ENCODE measurements around the gene FAM20C. TPM values are rescaled to one million over a fixed set of nuclear protein-coding genes. Genes with fewer than 3 reads are reported as not detected.

FAM20C gene
- total and polyA plus RNA-seq, 2 donors (not counting 3 experiments of a cell fraction or from before 2014, with no cell fraction given) = 14.2 to 34.5 TPM

- CTCF ChIA-PET = no interaction called here
- intact Hi-C loops (cut with micrococcal nuclease) = no loop called here
Observed at GRCh38 chr7:159370-160270, 32.8 kb upstream of the FAM20C start.

DNA sequence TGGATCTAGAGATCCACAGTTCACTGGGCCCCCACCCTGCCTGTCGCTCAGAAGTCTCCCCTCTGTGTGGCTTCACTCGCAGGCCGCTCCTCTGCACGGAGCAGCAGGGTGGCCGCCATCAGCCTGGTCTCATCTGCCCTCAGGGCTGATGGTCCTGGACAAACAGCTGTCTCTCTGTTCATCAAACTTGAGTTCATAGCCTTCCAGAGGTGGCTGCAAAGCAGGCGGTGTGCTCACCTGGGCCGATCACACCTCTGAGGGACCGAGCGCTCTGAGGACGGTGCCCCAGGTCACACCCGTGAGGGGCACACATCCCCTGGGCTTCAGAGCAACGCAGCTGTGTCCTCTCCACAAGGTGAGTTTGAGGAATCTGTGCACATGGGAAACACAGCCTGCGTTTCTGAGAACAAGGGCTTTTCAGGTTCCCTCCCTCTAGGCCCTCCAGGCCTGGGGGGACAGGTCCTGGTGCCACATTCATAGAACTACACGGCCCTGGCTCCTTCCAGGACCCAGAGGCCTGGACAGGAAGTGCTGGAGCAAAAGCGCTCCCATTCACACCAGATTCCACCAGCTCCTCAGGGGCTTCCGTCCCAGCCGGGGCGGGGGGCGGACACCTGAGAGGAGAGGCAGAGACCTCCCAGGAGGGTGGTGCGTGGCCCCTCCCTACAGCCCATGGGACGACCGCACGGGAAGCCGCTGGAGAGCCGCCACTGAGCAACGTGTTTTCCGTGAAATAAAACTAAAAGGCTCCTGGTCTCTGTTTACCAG is 31.2 kb upstream of the FAM20C start:
- no peak overlapping the region for H2AFZ ChIP-seq (ENCODE audit: low read depth, low read length)
- no peaks in the 10 kb centered on the region for H3K9me3 ChIP-seq (replicated peaks; ENCODE audit: control insufficient read depth, insufficient read depth, low read length)
- no peak overlapping the region for H3K9ac ChIP-seq (replicated peaks; ENCODE audit: extremely low read depth, insufficient read depth, low read length)
- intact Hi-C loops (cut with micrococcal nuclease) (no loop called here), dilution Hi-C loops (cut with MboI; ENCODE audit: extremely low pct_ligation_motif_present, low sequenced_read_pairs) (no loop called here)
- no peaks in the 10 kb centered on the region for H3K36me3 ChIP-seq (ENCODE audit: control insufficient read depth in 2 of 2, extremely low read depth in 1 of 2, insufficient read depth in 2 of 2, low read length in 2 of 2)
- H3K27me3 ChIP-seq (ENCODE audit: control insufficient read depth in 2 of 2, insufficient read depth in 2 of 2, low read length in 2 of 2) = peaks cover 7% of the 10 kb centered on the region in 2 experiments
- H3K4me3 ChIP-seq (replicated peaks in 1 of 3; ENCODE audit: insufficient read depth in 1 of 3, low read depth in 1 of 3, low read length in 3 of 3) = no peak overlapping the region
- no peaks in the 10 kb centered on the region for H3K79me2 ChIP-seq (ENCODE audit: control insufficient read depth, insufficient read depth, low read length)
- no peak overlapping the region for H3K4me2 ChIP-seq (ENCODE audit: insufficient read depth, low read length)
- TF ChIP-seq POLR2A (IDR thresholded peaks at IDR 0.05; ENCODE audit: low read depth, low read length) = no peak
- TF ChIP-seq EZH2 (IDR thresholded peaks at IDR 0.05; ENCODE audit: borderline replicate concordance, low read depth, low read length, severe bottlenecking) = no peak
- no peak for TF ChIP-seq CTCF (IDR thresholded peaks at IDR 0.05; ENCODE audit: extremely low read depth in 1 of 2, insufficient read depth in 1 of 2, low read depth in 1 of 2, low read length in 2 of 2)
- no peak for TF ChIP-seq POLR2AphosphoS5 (IDR thresholded peaks at IDR 0.05; ENCODE audit: insufficient read depth, low read depth, low read length)
- TF ChIP-seq JUN (IDR thresholded peaks at IDR 0.05; ENCODE audit: borderline replicate concordance, insufficient read depth, insufficient read length, low read depth) = no peak
- no peak for TF ChIP-seq GATA2 (IDR thresholded peaks at IDR 0.05; ENCODE audit: insufficient read depth, insufficient read length, low read depth, low read length)
- no peak for TF ChIP-seq FOS (IDR thresholded peaks at IDR 0.05; ENCODE audit: borderline replicate concordance, insufficient read depth, low read length)
- TF ChIP-seq MYC (IDR thresholded peaks at IDR 0.05; ENCODE audit: low read depth, low read length) = no peak
- FAIRE-seq (no peak), DNase-seq (ENCODE audit: low read depth, low spot score) (no peak)
- ChIA-PET POLR2A (no interaction called here), CTCF (no interaction called here)
- BruUV-seq (replicated peaks) = no TSS peak
- no peaks in the 10 kb centered on the region for H3K4me1 ChIP-seq (ENCODE audit: control insufficient read depth, extremely low read depth, insufficient read depth, low read length)
- no peaks in the 10 kb centered on the region for H3K9me1 ChIP-seq (replicated peaks; ENCODE audit: control insufficient read depth, extremely low read depth, insufficient read depth, low read length)
- no peak overlapping the region for H3K27ac ChIP-seq (ENCODE audit: insufficient read depth, low read depth, low read length)
- H4K20me1 ChIP-seq (replicated peaks; ENCODE audit: control insufficient read depth, extremely low read depth, insufficient read depth, low read length) = no peaks in the 10 kb centered on the region

More at GRCh38 chr7:159370-160270, 32.8 kb upstream of the FAM20C start:
- peaks cover 0 to 7% of the 10 kb centered on the region in 2 experiments for H3K27me3 ChIP-seq (ENCODE audit: control insufficient read depth in 2 of 2, insufficient read depth in 2 of 2, low read length in 2 of 2)
- no peak overlapping the region for H3K9ac ChIP-seq (replicated peaks; ENCODE audit: extremely low read depth, insufficient read depth, low read length)
- no peaks in the 10 kb centered on the region for H3K9me3 ChIP-seq (replicated peaks; ENCODE audit: control insufficient read depth, insufficient read depth, low read length)
- H2AFZ ChIP-seq (ENCODE audit: low read depth, low read length) = no peak overlapping the region
- DNase-seq (ENCODE audit: low read depth, low spot score) (no peak), FAIRE-seq (no peak)
- no peak overlapping the region for H3K27ac ChIP-seq (ENCODE audit: insufficient read depth, low read depth, low read length)
- H3K36me3 ChIP-seq (ENCODE audit: control insufficient read depth in 2 of 2, extremely low read depth in 1 of 2, insufficient read depth in 2 of 2, low read length in 2 of 2) = no peaks in the 10 kb centered on the region
- no peaks in the 10 kb centered on the region for H3K4me1 ChIP-seq (ENCODE audit: control insufficient read depth, extremely low read depth, insufficient read depth, low read length)
- dilution Hi-C loops (cut with MboI; ENCODE audit: extremely low pct_ligation_motif_present, low sequenced_read_pairs) = no loop called here
- no peaks in the 10 kb centered on the region for H3K9me1 ChIP-seq (replicated peaks; ENCODE audit: control insufficient read depth, extremely low read depth, insufficient read depth, low read length)
- TF ChIP-seq FOS (IDR thresholded peaks at IDR 0.05; ENCODE audit: borderline replicate concordance, insufficient read depth, low read length) = no peak
- TF ChIP-seq, protein P1, sequence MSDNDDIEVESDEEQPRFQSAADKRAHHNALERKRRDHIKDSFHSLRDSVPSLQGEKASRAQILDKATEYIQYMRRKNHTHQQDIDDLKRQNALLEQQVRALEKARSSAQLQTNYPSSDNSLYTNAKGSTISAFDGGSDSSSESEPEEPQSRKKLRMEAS (IDR thresholded peaks at IDR 0.05; ENCODE audit: insufficient read depth, insufficient read length) = no peak
- TF ChIP-seq POLR2A (IDR thresholded peaks at IDR 0.05; ENCODE audit: low read depth, low read length) = no peak
- TF ChIP-seq JUN (IDR thresholded peaks at IDR 0.05; ENCODE audit: borderline replicate concordance, insufficient read depth, insufficient read length, low read depth) = no peak
- TF ChIP-seq GATA2 (IDR thresholded peaks at IDR 0.05; ENCODE audit: insufficient read depth, insufficient read length, low read depth, low read length) = no peak
- no peak for TF ChIP-seq MYC (IDR thresholded peaks at IDR 0.05; ENCODE audit: low read depth, low read length)
- no peak for TF ChIP-seq EZH2 (IDR thresholded peaks at IDR 0.05; ENCODE audit: borderline replicate concordance, low read depth, low read length, severe bottlenecking)
- no peak overlapping the region for H3K4me3 ChIP-seq (replicated peaks in 1 of 3; ENCODE audit: insufficient read depth in 1 of 3, low read depth in 1 of 3, low read length in 3 of 3)
- no peak overlapping the region for H3K4me2 ChIP-seq (ENCODE audit: insufficient read depth, low read length)
- no peaks in the 10 kb centered on the region for H3K79me2 ChIP-seq (ENCODE audit: control insufficient read depth, insufficient read depth, low read length)
- no TSS peak for BruUV-seq (replicated peaks)
- POLR2A ChIA-PET = no interaction called here
- H4K20me1 ChIP-seq (replicated peaks; ENCODE audit: control insufficient read depth, extremely low read depth, insufficient read depth, low read length) = no peaks in the 10 kb centered on the region
